ENCODE results near the gene PHIP.

The PHIP gene

DNA sequence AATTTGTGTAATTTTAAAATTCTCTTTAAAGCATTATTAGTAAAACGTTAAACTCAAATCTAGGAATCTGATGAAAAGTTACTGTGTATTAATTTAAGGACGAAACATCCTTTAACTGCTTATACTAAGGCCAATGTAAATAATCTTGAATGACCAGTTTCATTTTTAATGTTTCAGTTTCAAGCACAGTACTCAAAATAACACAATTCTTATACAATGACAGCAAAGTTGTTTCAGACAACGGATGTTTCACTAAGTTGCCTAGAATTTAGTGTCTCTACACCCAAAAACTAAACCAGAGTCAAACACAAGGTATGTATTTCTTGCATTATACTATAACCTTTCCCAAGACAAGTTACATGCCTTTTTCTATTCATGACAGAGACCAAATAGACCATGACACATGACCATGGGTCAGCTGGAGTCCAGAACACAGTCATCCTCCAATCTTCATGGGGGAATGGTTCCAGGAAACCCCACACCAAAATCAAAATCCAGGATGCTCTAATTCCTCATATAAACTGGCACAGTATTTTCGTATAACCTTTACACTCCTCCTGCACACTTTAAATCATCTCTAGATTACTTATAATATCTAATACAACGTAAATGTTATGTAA is 7.7 kb downstream of the PHIP start:
- no peak for DNase-seq (ENCODE audit: low read depth)

DNA sequence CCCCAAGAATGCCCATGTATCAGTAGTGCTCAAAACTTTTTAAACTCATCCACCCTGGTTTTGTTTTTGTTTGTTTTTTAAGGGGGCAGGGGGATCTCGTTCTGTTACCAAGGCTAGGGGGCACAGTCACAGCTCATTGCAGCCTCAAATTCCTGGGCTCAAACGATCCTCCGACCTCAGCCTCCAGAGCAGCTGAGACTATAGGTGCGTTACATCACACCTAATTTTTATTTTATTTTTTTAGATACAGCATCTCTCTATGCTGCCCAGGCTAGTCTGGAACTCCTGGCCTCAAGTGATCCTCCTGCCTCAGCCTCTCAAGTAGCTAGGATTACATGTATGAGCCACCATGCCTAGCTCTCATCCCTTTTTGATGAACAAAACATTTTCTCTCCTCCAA is 11.2 kb downstream of the PHIP start:
- no peak for DNase-seq (ENCODE audit: low read depth)

DNA sequence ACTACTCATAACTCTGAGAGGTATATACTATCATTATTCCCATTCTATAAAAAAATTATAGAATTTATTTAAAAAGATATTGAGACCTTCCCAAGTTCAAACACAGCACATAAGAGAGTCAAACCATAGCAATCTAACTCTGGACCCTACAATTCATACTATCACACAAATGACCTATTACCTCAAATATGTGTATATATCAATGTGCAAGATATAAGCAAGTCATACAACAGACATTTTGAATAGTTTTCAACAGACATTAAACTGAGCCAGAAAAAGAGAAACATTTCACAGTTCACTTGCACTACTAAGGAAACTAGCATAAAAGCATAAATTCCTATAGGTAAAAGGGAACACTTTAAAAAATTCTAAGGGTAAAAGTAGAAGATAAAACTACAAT is 11.7 kb downstream of the PHIP start:
- DNase-seq (ENCODE audit: low read depth), result no peak

DNA sequence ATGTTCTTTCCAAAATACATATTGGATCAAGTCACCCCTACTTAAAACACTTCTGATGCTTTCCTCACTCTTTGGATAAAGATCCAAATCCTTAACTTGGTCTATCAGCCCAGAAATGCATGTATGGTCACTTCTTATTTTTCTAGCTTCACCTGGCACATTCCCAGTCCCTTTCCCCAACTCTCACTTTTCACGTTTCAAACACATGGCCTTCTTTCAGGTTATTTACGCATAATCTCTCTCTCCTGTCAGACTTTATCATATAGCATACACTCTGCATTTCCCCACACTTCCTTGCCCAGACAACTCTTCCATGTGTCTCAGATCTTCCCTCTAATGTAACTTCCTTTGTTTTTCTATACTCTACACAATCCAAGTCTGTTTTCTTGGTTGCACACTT is 12.8 kb downstream of the PHIP start:
- DNase-seq (ENCODE audit: low read depth), result no peak

DNA sequence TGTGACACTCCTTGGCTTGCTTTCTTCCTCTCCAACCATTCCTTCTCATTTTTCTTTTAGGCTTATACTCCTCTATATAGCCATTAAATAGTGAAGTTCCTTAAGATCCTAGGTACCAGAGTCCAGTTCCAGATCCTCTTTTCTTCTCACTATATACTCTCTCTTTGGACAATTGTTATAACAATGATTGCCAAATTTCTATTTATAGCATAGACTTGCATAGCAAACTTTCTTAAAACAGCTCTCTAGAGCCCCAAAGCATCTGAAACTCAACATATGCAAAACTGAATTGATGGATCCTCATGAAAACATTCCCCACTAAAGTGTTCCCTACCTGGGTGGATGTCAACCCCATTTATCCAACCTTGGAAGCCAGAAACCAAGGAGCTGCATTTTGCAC is 13.4 kb downstream of the PHIP start:
- DNase-seq (ENCODE audit: low read depth), result no peak

DNA sequence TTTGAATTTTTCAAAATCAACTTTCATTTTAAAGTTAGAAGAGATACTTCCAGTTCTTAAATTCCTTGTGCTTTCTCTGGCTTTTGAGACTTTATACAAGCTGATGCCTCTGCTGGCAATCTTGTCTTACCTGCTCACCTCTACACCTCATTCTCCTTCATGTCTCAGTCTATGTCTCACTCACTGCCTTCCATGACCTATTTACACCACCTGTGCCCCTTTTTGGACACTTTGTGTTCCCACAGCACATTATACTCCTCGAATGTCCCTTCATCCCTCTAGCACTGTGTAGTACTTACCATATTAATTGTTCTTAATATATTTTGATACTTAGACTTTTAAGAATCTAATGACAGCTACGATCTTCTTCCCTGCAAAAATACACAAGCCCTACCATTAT is 15.3 kb downstream of the PHIP start:
- no peak for DNase-seq (ENCODE audit: low read depth)

DNA sequence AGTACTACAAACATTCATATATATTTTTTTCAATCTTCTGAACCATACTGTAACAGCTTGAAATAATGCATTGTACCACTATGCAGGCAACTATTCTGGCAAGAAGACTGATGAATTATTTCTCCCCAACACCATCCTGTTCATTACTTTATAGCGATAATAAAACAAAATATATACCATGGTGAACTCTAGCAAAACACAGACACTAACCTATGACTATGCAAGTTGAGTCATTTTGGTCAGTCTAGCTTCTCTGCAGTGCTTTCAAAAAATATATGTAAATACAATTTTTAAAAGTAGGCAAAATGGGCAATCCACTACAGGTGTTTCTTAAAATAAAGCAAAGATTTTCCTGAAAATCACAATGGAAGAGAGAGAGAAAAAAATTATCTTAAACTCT is 20.3 kb downstream of the PHIP start:
- DNase-seq (ENCODE audit: low read depth), result no peak

DNA sequence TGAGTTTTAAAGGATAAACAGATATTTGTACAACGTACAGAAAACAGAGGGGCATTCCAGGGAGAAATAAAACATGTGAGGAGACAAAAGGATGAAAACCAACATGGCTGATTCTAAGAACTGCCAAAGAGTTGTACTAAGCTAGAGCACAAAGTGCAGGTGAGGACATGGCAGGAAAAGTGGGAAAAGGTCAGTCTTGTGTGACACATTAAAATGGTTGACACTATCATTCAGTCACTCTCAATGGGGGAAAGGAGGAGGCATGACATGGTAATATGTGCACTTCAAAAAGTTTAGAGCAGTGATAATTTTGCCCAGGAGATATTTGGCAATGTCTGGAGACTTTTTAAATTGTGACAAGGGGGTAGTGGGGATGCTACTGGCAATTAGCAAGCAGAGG is 21.8 kb downstream of the PHIP start:
- no peak for DNase-seq (ENCODE audit: low read depth)

DNA sequence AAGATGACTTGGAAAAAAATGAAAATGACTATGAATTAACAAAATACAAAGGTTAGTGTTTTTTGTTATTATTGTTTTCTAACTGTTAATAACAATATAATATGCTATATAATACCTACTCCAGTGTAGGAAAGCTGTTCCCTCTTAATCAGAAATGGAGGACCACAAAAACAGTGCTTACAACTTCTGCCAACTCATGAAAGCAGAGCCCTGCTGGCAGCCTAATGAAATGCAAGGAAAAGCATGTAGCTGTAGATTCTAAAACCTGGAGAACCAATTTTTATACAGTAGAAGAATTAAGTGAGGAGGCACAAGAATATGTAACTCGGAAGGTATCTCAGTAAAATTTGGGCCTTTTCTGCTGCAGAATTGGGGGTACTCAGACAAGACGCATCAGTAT is 29.4 kb downstream of the PHIP start:
- DNase-seq (ENCODE audit: low read depth), result no peak

DNA sequence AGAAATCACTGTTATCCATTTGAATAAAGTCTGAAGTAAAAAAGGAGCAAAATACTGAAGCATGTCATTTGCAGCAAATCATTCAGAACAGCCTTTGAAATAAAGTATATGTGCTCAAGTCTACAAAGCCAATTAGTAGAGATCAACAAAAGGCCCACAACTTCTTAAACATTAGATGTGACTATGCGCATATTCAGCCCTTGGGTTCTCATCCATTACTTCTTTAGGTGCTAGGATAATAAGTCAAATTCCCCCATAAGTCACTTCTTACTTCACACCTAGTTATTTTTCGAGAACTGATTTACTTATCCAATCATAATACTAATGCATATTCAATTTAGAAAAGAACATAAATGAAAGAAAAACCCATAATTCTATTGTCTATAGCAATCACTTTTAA is 31.0 kb downstream of the PHIP start:
- no peak for DNase-seq (ENCODE audit: low read depth)

DNA sequence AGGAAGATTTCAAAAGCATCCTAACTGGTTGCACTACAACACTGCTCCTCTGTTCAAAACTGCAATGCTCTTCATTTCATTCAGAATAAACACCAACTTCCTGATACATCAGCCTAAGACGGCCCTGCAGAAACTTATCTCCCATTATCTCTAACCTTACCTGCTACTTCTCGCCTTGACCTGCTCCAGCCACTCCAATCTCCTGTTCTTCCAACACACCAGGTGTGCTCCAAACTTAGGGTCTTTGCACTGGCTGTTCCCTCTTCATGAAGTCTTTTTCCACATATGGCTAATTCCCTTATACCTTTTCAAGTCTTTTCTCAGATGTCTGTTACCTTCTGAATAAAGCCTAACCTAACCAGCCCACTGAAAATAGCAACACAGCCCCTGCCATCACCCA is 32.1 kb downstream of the PHIP start:
- no peak for DNase-seq (ENCODE audit: low read depth)

DNA sequence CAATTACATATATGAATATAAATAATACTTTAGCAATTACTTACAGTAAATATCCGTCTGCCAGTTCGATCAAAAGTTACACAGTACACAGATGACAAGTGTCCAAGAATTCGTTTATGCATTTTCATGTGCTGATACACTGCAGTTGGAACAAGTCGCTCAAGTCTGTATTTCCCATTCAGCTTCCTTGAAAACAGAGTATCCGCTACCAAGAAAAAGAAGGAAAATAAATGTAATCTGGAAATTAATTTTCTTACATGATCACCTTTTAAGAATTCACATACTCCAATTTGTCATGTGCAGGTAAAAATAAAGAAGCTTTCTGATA is 35.3 kb downstream of the PHIP start:
- DNase-seq (ENCODE audit: low read depth), result no peak

DNA sequence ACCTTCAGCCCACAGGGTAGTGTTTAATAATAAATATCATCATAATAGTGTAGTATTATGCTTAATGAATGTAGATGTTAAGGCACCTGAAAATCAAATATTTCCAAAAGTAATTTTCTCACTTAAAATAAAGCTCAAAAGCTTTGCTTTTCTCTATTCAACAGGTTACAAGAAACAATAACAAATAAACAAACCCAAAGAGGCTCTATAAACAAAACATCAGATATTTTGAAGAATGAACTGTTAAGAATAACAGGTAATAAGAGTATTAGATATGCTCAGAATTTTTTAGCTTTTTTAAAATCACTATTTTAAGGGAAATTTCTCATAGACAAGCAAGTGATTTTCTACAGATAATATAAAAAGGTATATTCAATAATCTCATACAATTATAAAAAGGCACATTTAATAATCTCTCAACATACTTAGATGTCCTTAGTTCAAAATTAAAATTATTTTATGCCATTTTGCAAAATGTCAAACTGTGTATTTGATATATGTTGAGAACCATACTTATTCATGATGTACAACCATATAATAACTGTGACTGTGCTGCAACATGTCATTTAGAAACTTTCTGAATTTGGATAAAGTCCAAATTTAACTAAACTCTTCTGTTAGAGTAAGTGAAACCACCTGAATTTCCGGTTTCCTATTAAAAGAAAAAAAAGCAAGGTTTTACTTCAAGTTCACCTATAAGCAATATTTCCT is 35.8 kb downstream of the PHIP start:
- no peak for DNase-seq (ENCODE audit: low read depth)

DNA sequence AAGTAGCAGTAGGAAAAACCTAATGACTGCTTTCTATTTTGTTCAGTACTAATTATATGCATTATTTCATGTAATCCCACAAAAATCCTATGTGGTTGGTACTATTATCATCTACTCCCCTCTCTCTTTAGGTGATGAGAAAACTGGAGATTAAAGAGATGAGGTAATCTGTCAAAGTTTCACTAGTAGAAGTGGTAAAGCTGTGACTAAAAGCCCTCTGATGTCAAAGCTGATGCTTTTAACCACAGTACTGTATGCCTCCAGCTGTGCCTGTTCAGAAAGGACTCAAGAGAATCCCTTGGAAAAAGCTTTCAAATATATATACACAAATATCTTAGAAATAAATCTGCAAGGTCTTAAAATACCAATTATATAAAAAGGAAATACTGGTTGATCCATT is 38.0 kb downstream of the PHIP start:
- DNase-seq (ENCODE audit: low read depth), result no peak

DNA sequence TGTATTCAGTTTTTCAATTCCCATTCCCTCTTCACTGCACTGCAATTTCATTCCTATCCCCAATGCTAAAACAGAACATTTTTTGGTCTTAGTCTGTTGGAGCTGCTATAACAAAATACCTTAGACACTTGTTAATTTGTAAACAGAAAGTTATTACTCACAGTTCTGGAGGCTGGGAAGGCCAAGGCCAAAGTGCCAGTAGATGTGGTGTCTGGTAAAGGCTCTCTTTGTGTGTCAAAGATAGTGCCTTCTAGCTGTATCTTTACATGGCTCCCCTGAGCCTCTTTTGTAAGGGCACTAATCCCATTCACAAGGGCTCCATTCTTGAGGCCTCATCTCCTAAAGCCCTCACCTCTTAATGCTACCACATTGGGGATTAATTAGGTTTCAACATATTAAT is 40.0 kb downstream of the PHIP start:
- DNase-seq (ENCODE audit: low read depth), result no peak

DNA sequence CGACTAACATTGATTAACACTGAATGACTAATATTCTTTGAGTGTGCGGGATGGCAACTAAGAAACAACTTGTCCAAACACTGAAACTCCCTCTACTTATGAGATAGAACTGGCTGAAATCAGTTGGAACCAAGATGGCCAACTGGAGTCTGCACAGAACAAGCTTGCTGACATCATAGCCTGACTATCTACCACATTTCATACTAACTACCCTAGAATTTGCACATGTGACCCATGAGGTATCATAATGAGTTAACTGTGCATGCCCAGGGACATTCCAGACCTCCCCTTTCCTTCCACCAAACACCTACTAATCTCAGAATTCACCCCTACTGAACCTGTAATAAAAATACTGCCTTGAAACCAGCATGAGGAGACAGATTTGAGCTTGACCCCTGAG is 43.2 kb downstream of the PHIP start:
- no peak for DNase-seq (ENCODE audit: low read depth)

DNA sequence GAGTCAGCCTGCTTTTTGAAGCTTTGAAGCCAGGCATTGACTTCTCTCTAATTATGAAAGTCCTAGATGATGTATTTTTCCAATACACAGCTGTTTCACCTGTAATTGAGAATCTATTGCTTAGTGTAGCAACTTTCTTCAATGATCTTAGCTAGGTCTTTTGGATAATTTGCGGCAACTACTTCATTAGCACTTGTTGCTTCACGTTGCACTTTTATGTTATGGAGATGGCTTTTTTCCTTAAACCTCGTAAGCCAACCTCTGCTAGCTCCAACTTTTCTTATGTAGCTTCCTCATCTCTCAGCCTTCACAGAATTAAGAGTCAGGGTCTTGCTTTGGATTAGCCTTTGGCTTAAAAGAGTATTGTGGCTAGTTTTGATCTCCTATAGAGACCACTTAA is 44.8 kb downstream of the PHIP start:
- DNase-seq (ENCODE audit: low read depth), result no peak

DNA sequence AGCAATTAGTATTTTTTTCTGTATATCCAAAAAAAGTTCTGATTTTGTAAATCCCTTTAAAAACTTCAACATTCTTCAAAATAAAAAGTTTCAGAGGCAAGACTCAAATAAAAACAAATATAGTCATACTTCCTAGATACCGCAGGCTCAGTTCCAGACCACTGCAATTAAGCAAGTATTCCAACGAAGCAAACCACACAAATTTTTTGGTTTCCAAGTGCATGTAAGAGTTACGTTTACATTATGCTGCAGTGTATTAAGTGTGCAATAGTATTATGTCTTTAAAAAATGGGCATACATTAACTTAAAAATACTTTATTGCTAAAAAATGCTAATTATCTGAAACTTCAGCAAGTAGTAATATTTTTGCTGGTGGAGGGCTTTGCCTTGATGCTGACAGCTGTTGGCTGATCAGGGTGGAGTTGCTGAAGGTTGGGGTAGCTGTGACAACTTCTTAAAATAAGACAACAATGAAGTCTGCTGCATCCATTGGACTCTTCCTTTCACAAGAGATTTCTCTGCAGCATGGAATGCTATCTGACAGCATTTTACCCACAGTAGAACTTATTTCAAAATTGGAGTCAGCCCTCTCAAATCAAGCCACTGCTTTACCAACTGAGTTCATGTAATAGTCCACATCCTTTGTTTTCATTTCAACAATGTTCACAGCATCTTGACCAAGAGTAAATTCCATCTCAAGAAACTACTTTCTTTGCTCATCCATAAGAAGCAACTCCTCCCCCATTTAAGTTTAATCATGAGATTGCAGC is 46.0 kb downstream of the PHIP start:
- no peak for DNase-seq (ENCODE audit: low read depth)

DNA sequence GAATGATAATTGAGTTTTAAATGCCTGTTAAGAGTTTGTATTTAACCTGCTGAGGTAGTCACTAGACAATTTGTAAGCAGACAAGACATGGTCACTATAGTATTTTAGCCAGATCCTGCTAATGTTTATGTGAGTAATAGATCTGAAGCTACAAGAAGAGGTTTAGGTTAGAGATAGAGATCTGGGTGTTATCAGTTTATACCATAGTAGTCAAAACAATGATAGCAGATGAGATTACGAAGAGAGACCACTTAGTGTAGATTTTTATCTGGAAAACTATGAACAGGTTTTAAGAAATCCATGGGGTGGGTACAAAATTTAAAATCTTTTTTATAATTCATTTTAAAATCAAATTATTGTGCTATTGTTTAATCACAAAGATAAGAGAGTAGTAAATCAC is 47.5 kb downstream of the PHIP start:
- DNase-seq (ENCODE audit: low read depth), result no peak

DNA sequence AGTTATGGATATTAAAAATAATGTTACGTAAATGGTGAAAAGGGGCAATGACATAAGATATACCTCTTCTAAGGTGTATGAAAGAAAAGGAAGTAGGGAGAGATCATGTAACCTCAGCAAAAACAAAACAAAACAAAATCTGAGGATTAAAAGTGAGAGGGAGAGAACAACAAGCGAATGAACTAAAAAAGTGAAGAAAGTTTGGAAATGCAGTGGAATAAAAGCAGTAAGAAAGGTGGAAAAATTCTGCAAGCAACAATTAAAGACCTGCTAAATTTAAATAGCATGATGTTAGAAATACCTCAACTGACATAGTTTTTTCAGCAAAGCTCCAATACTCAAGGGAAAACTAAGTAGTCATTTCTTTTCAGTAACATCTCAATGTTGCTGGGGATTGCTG is 48.0 kb downstream of the PHIP start:
- DNase-seq (ENCODE audit: low read depth), result no peak

DNA sequence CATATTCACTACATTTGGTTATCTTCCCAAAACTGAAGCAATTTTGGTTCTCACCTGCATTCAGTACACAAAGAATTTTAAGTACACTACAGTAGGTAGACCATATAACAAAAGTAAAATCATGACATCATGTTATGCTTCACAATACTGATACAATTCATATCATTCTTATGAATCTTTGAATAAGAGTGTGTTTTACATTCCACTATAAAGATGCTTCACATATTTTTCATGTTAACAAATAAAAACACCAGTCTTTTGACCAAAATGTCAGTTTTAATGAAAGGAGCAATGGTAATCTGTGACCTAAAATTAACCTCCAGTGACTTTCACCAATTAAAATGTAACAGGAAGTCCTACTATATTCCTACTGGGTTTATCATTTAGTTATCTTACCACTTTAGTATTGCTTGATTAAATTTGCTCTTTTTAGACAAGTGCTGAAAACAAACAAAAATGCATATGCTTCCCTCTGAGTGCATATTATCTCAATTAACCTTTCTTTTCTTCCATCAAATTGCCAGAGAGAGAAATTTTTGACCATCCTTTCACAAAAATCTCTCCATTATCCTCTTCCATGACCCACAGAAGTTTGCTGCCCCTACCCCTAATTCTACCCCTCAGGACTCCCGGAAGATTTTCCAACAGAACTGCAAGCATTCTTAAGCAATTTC is 49.3 kb downstream of the PHIP start:
- DNase-seq (ENCODE audit: low read depth), result no peak

DNA sequence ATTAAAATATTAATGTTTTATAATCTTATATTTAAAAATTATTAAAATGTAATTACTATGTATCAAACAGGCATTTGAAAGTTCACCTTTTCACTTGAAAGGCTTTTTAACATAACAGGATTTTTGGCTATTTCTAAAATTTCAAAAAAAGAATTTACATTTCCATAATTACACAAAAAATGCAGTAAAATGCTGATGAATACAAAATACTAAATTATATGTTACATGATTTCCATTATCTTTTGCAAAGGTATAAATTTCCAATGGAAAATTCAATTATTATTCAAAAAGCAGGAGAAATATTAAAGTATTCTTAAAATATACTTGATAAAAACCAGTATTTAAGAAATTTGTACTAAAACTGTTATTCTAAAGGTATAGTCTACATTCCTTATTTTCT is 66.1 kb downstream of the PHIP start:
- no peak for DNase-seq (ENCODE audit: low read depth)

DNA sequence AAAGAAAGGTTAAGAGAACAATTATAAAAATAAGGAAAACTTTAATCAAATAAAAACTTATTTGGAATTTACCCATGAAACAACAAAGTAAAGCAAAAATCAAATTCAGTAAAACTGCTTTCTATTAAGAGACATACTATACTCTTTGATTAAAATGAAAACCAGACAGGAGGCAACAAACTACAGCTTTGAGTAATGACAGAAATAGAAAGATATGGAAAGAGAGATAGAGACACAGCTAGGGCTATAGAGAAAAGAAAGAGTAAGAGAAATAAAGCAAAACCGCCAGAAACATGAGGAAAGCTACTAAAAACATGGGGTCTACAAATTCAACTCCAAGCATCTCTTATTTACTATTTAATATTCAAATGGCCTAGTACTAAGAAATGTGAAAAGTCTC is 67.6 kb downstream of the PHIP start:
- DNase-seq (ENCODE audit: low read depth), result no peak
